Mammary epithelial cell (primary cell): ENCODE results near the gene COQ4.

Experiments
- CTCF ChIP-seq, 2 donors: IDR thresholded peaks in 1 of 2; conservative IDR thresholded peaks in 1 of 2; 2 replicates each; pipeline ENCODE4 v1.5.1; 2011 to 2012; ENCODE audit warnings: inconsistent platforms in 2 of 2, low read length in 2 of 2, mild to moderate bottlenecking in 2 of 2, control low read depth in 1 of 2, low read depth in 1 of 2; ENCODE audit not compliant: insufficient read depth in 1 of 2; ENCODE audit errors: extremely low read depth in 1 of 2
- EZH2 ChIP-seq: IDR thresholded peaks from 2 replicates; pipeline ENCODE4 v1.6.1; 2012; ENCODE audit warnings: low read length, inconsistent platforms, borderline replicate concordance

GRCh38 chr9:128369024-128369706, 46.5 kb downstream of the COQ4 start:
- TF ChIP-seq CTCF (conservative IDR thresholded peaks at IDR 0.05 in 1 of 2, IDR thresholded peaks at IDR 0.05 in 1 of 2; ENCODE audit: extremely low read depth in 1 of 2, insufficient read depth in 1 of 2, low read depth in 1 of 2, low read length in 2 of 2) (no peak), EZH2 (no peak)
